HG02642 (cell line): ENCODE measurements around the gene RNF215.
"Not testable (repeated sequence)": the region's sequence is repeated elsewhere in the genome, so short reads cannot be mapped to it uniquely, and the experiment has no call there.

Experiments used
- ATAC-seq: cut with Tn5 transposase; IDR thresholded peaks from one replicate; pipeline ENCODE4 v1.9.1; 2021; ENCODE audit warnings: mild to moderate bottlenecking; ENCODE audit not compliant: unreplicated experiment, poor library complexity

Gene RNF215

DNA sequence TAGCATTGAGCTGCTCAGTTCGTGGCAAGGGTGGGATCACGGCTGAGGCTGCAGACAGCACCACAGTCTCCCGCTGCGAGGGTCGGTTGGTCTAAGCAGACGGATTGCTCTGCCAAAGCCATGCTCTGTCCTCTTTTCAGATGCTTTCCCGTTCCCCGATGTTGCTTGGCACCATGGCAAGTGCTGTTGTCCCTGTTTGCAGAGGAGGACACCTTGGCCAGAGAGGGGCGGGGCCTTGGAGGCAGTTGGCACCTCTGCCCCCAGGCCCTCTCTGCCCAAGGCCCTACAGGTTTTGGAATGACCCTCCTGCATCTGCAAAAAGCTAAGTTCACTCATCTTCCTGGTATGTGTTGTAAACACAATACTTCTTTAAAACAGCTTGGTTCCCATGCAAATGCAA is 18.8 kb downstream of the RNF215 start:
- ATAC-seq, result no peak

DNA sequence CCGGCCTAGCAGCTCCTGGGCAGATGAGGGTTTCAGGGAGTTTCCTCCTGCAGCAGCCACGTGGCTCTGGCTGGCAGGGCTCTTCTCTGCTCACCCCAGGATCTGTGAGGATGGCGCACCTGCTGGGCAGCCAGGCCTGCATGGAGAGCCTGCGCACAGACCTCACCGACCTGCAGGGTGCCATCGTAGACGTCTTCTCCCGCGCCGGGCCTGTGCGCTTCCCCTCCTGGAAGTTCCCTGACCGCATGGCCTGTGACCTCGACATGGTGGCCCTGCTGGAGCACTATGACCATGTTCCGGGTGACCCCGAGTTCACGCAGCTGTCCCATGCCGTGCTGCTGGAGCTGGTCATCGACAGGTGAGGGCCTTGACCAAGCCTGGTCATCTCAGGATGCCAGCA is 21.3 kb downstream of the RNF215 start:
- no peak for ATAC-seq

DNA sequence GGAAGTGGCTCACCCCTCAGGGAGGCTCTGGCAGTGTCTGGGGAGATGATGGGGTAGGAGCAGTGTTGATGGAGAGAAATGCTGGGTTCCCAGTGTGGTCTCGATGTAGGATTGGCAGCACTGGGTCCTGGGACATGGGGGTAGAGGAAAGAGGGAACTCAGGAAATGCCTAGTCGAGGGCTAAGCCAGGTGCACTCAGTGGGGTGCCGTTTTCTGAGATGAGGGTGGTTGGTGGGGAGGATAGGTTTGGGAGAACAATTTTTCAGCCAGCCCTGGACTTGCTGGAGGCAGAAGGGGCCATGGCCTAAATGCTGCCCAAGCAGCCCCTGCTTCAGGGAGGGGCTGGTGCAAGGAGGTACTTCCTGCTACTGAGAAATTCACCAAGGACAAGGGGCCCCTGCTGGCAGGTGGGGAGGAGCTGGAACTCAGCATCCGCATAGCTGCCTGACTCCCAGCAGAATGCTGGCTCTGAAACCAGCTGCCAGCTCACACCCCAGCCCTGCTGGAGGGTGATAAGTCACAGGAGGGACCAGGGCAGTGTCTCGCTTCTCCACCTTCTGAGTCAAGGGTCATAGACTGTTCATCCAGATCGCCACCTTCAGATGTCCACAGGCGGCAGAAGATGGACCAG is 24.4 kb downstream of the RNF215 start:
- no peak for ATAC-seq

DNA sequence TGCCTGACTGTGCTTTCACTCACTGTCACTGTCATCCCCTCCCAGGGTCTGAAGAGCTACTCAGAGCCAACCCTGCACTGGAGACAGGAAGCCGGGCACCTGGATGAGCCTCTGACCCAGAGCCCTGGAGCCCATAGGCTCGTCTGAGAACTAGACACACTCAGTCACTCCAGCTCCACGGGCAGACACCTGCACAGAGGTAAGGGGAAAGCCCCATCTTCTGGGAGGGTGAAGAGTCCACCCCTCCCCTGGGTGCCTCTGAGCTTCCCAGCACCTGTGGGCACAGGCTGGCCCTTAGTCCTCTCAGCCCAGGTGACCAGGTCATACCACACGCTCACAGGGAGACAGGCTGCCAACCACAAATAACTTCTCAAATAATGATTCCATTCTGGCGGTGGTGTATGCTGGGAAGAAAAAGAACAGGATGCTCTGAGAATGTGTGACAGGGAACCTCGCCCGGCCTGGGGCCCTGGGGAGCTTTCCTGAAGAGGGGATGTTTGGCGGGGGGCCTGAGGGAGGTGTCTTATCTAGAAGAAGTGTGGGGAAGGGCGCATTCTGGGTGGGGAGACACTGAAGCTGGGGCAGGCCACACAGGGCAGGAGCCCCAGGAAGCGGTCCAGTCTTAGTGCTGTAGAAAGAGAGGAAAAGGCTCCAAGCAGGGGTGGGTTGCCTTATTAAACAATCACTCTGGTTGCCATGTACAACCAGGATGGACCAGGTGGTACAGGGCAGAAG is 25.1 kb downstream of the RNF215 start:
- no peak for ATAC-seq

DNA sequence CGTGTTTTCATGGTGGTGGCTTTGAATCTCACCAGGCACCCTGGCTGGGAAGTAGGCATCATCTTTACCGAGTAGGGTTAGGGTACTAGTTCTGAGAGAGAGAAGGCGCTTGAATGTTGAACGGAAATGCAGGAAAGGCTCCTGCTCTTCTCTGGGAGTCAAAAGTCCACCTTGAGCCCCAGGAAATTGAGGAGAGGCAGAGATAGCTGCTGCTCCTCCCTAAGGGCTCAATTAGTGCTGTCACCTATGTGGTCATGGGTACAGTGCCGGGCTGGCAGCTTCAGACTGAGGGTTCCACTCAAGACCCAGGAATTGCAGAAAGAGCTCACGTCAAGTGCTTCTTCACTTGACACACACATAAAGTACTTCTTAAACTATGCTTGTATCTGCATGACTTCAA is 28.7 kb downstream of the RNF215 start:
- ATAC-seq, result no peak

DNA sequence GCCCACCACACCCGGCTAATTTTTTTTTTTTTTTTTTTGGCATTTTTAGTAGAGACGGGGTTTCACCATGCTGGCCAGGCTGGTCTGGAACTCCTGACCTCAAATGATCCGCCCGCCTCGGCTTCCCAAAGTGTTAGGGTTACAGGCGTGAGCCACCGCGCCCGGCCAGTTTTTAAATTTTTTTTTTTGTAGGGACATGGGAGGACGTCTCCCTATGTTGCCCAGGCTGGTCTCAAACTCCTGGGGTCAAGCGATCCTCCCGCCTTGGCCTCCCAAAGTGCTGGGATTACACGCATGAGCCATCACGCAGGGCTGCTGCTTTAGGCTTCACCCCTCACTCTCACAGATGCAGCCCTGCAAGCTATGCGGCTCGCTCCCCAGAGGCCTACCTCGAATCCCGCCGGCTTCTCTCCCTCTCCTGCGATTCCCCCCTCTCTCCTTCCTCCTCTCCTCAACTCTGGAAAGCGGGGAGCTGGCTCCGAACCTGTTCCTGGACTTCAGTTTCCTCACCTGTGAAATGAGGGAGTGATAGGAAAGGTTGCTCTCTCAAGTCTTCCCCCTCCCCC is 29.5 kb downstream of the RNF215 start:
- no peak for ATAC-seq

DNA sequence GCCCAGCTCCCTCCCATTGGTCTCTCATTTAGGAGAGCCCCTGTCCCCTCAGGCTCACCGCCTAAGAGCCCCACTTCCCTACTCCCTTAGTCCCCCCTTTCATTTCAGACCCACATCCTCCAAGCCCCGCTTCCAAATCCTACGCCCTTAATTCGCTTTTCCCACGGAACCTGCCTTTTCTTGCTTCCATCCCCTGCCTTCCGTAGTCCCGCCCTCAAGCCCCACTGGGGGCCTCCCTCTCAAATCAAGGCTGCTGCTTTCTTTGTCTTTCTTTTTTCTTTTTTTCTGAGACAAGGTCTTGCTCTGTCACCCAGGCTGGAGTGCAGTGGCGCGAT is 30.0 kb downstream of the RNF215 start:
- no peak for ATAC-seq

DNA sequence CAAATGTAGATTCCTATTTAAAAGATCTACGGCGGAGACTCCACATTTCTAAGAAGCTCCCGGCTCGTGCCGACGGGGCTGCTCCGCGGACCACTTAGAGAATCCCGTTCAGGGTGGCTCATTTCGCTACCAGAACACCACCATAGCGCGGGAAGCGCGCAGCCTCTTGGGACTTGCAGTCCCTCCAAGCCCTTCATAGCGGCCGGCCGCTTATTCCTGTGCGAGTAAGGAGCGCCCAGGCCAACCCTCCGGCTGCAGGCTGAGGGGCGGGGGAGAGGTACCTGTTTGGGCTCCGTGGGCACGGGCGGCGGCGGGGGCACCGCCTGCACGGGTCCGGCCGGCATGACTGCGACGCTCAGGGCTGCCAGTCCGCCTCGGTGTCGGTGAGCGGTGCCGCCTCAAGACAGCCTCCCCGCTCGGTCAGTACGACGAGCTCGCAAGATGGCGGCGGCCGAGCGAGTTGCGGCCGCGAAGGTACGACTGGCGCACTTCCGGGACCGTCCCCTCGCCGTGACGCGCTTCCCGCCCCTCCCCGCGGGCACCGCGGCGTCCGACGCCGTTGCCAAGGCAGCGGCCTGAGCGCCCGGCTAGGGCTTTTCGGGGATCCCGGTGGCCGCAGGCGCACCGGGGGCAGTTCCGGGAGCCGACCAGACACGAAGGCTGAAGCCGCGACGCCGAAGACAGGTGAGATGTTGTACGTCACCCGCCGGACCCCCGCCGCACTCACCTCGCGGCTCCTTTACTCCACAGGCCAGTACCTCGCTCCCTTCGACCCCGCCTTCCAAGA is 30.6 kb downstream of the RNF215 start, which contains the start of the genes CCDC157 and SF3A1:
Gene CCDC157 (plus strand): TSS at position 559 of the 787 bp plus-strand sequence. CDS start 8,994 bp downstream, outside the sequence.
Gene SF3A1 (minus strand): TSS at position 446 of the 787 bp plus-strand sequence. CDS start 102 bp downstream, at position 344.
- ATAC-seq, result peak; percentile 93

DNA sequence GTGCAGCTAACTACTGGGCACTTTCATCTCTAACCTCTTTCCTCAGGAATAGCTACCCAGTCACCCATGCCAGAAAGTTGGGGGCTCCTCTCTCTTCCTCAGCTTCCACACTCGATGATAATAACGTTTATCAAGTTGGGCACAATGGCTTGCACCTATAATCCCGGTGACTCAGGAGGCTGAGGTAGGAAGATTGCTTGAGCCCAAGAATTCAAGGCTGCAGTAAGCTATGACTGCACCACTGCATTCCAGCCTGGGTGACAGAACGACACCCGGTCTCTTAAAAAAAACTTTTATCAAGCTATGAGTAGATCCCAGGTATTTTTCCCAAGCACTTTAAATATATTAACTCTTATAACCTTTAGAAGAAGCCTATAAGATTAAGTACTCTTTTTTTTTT is 32.6 kb downstream of the RNF215 start:
- ATAC-seq, result no peak

DNA sequence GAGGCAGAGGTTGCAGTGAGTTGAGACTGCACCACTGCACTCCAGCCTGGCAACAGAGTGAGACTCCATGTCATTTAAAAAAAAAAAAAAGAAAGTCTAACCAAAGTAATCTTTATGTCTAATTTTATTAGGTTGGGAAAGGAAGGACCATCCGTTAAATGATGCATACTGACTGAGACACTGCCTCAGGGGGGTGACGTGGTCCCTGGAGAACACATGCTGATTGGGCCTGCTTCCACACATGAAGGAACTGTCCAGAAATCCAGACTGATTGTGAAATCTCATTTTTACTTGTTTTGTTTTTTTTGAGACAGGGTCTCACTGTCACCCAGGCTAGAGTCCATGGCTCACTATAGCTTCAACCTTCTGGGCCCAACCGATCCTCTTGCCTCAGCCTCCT is 36.0 kb downstream of the RNF215 start:
- ATAC-seq, result no peak

DNA sequence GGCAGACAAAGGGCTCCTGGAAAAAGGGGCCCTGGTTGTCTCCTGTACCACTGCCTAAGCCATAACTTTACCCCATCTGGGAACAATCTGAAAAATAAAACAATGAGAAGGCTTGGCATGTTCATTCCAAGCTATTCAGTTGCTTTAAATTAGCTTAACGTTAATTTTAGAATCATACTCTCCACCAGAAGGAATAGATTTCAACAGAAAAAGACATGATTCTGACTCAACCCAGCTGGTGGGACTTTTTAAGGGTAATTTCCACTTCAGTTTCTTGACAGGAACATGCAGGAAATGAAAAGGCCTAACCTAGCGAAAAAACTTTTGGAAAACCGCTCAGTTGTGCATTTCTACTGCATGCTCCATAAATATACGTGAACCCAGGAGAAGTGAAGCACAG is 38.4 kb downstream of the RNF215 start:
- ATAC-seq, result no peak

DNA sequence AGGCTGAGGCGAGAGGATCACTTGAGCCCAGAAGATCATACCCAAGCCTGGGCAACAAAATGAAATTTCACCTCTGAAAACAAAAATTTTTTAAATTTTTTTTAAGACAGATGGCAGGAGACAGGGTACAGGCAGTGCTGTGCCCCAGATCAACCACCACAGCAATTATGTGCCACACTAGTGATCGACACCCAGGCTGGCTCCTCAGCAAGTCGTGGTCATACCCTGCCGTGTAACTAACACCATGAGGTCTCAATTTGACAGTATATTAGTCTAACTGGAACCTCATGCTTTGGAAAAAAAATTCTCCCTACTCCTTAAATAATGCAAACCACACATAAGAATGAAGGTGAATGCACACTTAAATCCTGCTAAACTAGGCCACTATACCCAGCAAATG is 38.8 kb downstream of the RNF215 start:
- no peak for ATAC-seq

DNA sequence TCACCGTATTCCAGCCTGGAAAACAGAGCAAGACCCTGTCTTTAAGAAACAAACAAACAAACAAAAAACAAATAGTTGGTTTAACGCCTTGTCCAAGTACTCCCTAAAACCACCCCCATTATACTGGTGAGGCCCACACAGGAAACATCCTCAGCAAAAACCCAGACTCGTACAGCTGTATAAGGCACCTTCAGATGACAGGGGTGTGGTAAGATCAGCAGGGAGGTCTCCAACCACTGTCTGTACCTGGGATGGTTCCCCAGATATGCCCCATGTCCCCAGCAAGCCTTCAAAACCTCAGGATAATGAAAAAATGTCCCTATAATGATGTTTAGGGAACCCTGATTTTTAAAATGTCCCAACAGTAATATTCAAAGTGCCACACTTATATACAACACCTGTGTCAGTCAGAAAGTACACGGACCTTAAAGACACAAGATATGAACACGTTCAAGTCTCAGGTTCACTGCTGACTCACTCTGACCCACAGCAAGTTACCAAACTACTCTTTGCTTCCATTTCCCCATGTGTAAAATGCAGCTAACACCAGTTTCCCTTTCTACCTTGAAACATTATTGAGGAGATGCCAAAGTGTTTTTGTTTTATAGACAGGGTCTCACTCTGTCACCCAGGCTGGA is 39.8 kb downstream of the RNF215 start:
- ATAC-seq, result no peak

DNA sequence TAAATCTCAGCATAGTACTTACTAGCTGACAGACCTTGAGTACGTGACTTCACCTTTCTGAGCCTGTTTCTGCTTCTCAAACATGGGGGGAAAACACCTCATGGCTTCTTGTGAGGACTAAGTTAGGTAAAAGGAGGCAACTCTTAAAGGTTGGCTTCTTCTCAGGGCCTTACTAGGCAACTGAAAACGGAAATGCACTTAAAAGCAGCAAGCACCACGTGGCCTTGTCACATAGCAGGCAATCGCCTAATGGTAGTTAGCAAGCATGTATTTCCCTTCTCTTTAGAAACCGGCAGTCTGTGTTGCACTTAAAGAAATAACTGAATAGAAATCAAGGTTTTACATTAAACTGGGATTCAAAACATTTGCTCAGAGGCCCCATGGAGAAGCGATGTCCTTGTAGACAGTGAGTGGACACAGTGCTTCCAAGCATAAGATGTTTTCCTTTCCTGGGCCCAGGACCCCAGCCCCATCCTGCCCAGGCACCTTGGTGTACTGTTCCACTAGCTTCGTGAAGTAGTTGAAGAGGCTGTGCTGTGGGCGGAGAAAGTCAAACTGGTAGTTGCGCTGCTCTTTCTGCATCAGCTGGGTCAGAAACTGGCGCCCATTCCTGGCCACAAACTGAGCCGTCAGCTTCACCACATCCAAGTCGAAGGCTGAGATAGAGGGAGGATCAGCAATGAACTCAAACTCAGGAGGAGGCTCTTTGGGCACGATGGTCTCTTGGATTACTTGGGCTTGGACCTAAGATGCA is 42.6 kb downstream of the RNF215 start:
- no peak for ATAC-seq

DNA sequence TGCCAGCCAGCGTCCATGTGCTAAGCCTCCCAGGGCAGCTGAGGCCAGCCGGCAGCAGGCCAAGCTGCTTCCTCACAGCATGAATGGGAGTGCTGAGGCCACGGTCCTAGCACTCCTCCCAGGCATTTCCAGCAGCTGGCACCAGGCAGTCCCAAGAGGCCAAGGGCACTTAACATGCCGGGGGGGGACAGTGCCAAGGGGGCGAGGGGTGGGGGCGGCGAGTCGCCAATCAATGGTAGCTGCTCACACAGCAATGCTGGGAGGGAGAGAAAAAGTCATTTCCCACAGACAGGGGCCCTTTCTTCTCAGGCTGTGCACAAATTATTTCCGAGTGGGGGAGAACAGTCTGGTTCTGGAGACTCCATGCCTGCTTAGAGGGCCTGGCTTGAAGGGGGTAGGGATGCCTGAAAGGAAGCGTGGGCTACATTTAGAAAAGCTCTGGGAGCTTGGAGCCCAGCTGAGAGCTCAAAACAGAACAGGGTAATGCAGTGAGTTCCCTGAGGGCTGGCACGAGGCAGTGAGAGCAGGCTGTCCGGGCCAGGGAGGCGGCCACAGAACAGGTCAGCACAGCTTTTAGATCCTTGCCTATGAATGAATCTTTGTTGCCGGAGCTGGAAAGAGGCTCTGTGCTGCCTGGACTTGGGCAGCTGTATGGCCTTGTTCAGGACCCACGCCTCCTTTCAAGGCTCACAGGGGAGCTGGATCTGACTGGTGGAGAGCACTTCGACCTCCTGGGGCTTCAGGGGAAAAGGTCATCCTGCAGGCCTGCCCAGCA is 46.1 kb downstream of the RNF215 start:
- no peak for ATAC-seq

DNA sequence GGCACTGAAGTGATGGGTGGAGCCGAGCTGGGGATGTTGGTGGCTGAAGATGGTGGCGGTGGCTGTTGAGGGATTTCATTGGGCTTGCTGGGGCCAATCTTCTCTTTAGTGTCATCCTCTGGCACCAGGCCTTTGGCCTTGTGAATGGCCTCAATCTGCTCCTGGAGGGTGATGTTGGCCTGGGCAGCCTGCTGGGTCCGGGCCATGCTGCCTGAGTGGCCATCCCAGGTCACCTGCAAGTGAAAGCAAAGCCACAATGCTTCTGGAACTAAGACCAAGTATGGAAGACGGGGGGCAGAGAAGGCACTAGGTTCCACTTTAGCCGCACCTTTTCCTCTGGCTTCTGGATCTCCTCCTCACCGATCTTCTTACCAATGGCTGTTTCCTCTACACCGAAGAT is 48.4 kb downstream of the RNF215 start:
- ATAC-seq, result no peak

DNA sequence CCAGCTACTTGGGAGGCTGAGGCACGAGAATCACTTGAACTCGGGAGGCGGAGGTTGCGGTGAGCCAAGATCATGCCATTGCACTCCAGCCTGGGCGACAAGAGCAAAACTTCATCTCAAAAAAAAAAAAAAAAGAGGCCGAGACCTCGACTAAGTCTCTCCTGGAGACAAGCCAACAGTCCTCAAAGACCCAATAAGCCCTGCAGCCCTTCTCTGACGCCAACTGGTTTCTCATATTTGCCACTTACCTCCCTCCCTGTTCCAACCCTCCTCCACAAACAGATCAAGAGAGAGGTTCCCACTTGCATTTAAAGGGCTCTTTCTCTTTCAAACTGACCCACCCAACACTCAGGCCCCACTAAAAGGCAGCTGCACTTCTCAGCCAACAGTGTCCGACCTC is 48.9 kb downstream of the RNF215 start:
- not testable (repeated sequence) for ATAC-seq

DNA sequence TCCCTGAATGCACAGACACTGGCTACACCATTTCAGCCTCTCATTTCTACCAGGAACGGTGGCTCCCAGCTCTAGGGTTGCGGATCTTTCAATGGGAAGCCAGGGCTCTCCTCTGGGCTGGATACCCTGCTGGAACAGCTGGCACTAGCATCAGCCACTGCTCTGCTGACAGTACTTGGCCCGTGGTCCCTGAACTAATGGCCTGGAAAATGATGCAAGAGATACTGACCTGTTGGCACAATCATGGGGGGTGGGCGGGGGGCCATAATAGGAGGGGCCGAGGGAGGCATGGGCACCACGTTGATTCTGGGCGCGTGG is 49.8 kb downstream of the RNF215 start:
- ATAC-seq, result no peak

DNA sequence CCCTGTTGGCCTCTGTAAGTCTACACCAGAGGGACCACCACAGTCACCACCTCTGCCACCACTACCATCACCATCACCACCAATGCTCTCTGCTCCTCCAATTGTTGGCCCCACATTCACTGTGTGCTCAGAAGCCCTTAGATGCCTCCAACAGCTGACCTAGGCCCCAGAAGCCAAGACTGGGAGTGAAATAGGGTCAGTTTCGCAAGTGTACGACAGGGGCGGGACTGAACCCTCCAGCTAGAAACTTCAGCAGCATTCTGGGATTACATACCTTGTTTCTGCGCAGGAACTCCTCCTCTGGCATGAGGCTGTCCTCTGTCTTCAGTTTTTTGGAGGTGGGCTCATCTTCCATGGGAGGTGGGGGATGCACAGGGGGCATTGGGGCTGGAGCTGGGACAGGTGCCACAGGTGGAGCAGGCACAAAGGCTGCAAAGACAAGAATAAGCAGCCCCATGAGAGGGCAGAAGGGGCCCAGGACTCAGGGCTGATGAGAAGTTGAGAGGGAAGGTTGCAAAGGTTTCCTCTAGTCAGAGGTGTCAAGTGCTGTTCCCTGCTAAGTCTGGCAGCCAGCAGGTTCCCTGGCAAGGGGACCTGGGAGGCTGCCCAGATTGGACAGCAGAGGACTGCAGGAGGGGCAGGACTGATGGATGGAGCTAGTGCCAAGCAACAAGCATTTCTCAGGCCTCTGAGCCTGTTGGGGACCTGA is 50.3 kb downstream of the RNF215 start:
- ATAC-seq, result no peak
